Measurements from ENCODE around the gene WDR41.
"Not testable (repeated sequence)": the region's sequence is repeated elsewhere in the genome, so short reads cannot be mapped to it uniquely, and the experiment has no call there.

The WDR41 gene

DNA sequence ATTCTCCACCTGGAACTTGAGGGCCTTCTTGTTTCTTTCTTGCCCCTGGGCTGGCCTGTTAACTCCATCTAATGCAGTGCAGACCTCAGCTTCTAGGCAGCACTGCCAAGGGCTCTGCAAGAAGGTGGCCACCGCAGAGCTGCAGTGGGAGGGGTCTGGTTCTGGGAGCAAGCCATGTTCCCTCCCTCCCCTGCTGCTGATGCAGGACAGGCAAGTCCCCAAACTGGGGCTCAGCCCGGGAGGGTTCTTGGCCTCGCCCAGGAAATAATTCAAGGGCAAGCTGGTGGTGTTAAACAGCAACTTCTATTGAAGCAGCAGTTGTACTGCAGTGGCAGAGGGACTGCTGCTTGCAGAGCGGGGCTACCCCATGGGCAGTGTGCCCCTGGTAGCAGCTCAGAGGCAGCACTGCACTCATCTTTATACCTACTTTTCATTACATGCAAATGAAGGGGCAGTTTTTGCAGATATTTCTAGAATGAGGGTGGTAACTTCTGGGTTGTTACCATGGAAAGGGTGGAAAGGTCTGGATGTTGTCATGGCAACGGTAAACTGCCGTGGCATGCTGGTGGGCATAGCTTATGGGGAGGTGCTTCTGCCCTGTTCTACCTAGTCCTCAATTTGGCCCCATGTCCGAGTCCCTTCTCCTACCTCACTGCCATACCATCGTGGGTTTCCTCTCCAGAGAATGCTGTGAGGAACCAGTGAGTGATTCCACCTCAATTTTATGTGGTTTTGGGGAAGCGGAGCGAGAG lies 82.1 kb downstream of the WDR41 start:
- in situ Hi-C loops (cut with MboI; ENCODE audit: low sequenced_read_pairs), result no loop called here

DNA sequence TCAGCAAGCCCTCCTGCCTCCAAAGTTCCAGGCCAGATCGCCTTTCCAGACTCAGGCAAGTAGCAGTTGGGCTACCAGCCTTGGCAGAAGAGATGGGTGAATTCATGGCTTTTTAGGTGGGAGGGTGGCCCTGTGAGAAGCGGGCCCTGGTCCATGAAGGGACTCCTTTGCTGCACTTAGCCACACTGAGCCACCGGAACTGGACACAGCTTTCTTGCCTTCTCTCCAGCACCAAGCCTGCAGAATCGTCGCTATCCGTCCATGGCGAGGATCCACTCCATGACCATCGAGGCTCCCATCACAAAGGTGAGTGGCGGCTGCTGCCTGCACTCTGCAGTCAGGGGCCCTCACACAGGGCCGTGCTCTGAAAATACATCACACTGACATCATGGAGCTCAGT lies 85.0 kb downstream of the WDR41 start:
- in situ Hi-C loops (cut with MboI; ENCODE audit: low sequenced_read_pairs), result no loop called here

DNA sequence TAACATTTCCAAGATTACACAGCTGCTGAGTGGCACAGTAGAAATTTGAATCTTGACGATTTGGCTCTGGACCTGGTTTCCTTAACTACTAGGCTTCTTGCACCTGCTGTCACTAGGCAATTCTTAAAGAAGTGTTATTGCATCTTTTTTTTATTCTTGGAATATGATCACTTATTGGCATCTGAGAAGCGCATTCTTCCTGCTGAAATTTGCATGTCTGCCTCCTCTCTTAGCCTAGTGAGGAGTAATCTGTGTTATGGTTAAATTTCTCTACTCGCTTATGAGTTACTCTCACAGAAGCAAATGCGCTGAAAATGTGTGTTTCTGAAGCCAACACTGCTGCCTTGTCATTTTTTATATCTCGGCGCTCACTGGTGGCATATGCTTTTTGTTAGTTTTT lies 89.3 kb downstream of the WDR41 start:
- in situ Hi-C loops (cut with MboI; ENCODE audit: low sequenced_read_pairs), result no loop called here

DNA sequence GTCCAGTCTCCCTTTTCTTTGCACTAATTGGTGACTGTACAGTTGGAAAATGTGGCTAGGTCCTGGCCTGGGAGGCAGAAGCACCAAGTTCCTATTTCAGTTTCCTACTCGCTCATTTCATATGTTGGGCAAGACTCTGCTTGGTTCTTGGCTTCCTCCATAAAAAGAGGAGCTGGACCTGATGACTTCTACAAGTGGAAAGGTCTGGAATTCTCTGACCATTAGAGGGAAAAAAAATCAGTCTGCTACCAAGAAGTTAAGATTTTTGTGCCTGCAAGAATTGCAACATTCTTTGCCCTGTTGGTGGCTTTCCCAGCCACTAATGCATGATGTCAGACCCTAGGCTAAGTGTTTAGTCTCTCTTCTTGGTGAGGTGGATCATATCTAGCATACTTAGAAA lies 91.5 kb downstream of the WDR41 start:
- in situ Hi-C loops (cut with MboI; ENCODE audit: low sequenced_read_pairs), result no loop called here

- in situ Hi-C loops (cut with MboI; ENCODE audit: low sequenced_read_pairs), result no loop called here
Observed at GRCh38 chr5:77398896-77399295, 93.2 kb downstream of the WDR41 start.

DNA sequence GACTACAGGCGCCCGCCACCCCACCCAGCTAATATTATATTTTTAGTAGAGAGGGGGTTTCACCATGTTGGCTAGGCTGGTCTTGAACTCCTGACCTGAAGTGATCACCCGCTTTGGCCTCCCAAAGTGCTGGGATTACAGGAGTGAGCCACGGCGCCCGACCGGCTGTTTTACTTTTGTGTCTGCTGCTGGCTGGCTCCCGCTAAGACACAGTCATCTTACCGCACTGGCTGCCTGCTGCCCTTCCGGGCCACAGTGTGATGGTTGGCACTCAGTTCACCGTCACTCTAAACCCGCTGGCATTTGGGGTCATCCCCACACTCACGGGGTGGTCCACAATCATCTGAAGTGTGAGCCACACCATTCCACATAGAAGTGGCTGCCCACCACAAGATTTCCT lies 93.7 kb downstream of the WDR41 start:
- in situ Hi-C loops (cut with MboI; ENCODE audit: low sequenced_read_pairs), result no loop called here

DNA sequence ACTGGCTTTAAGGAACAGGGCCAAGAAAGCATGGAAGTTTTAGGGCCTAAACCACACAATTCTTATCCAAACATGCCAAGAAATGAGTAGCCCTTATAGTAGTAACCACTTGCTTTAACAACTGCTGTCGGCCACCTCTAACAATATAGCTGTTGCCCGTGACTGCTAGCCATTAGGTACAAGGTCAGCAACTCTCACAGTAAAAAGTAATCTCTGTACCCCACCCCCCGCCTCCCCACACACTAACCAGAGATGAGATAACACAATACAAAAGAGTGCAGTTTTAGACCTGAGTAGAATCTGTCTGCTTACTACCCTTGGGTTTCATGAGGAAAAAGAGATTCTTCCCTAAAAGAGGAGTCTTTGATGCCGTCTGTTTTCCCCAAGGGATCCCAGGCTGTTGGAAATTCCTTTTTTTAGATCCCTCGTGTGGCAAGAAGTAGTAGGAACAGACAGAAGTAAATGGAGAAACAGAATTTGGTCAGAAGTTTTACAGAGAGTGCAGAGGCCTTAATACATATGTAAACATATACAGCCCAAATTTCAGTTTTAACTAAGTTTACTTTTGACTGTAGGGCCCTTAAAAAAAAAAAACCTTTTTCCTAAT lies 94.3 kb downstream of the WDR41 start:
- in situ Hi-C loops (cut with MboI; ENCODE audit: low sequenced_read_pairs), result no loop called here

- in situ Hi-C loops (cut with MboI; ENCODE audit: low sequenced_read_pairs), result no loop called here
Observed at GRCh38 chr5:77396017-77396416, 96.1 kb downstream of the WDR41 start.

GRCh38 chr5:77394064-77394715 lies 97.9 kb downstream of the WDR41 start:
- in situ Hi-C loops (cut with MboI; ENCODE audit: low sequenced_read_pairs), result no loop called here

DNA sequence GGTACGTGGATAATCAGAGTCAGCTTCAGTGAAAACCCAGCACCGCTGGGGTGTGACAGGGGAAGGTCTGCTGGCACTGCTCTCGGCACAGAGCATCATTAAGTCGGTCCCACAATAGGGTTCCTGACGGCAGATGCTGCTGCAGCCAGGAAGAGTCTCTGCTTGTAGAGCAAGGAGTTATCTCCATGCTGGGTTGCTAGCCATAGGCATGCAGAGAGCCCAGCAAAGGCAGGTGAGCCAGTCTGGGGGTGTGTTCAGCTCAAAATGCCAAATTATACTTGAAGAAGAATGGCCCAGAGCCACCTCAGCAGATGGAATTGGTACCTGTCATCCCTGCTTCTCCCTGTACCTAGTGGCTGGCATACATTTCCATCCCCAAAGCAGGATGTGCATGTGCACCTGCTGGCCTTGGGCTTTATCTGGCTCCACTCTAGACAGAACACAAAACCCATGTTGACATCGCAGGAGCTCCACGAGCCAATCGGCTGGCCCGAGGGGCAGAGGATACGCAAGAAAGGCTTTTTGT lies 100.8 kb downstream of the WDR41 start:
- in situ Hi-C loops (cut with MboI; ENCODE audit: low sequenced_read_pairs), result no loop called here

DNA sequence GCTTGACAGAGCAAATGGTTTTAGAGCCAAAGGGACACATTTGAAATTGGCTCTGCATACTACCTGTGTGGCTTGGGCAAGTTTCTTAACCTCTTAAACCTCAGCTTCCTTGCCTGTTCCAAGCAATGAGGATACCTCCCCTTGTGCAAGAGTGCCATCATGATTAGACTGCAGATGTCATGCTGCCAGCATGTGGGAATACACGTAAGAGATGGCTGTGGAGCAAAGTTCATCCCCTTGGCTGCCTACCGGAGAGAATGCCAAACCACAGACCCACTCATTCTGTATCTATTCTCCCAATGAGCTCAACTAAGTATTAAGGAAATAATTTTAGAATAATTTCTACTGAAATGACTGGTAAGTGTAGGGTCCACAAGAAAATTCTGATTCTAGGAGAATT lies 101.3 kb downstream of the WDR41 start:
- in situ Hi-C loops (cut with MboI; ENCODE audit: low sequenced_read_pairs), result no loop called here

DNA sequence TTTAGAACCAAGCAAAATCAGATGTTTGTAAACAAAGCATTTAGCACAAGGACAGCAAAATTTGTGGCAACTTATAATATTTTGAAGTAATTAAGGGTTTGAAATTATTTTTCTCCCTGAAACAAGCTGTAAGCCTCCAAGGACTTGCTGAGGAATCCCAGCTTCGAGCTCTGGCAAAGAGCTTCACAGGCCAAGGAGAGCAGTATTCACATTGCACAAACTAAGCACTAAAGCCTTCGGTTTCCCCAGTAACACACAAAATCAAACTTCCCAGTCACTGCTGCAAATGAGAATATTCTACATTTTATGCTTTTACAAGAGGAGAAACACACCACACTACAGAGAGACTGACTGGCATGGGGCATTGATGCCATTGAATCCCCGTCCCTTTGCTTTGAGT lies 101.9 kb downstream of the WDR41 start:
- in situ Hi-C loops (cut with MboI; ENCODE audit: low sequenced_read_pairs), result no loop called here

DNA sequence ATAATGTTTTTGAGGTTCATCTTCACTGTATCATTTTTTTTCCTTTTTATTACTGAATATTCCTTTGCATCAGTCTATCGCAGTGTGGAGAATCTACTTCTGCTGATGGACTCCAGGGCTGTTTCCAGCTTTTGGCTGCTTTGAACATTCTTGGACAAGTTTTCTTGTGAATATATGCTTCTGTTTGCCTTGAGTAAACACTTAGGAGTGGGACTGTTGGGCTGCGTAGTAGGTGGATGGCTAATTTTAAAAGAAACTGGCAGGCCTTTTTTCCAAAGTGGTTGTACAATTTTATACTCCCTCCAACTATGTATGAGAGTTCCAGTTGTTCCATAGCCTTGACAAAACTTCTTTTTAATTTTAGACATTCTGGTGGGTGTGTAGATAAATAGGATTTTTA lies 102.4 kb downstream of the WDR41 start:
- in situ Hi-C loops (cut with MboI; ENCODE audit: low sequenced_read_pairs), result no loop called here

DNA sequence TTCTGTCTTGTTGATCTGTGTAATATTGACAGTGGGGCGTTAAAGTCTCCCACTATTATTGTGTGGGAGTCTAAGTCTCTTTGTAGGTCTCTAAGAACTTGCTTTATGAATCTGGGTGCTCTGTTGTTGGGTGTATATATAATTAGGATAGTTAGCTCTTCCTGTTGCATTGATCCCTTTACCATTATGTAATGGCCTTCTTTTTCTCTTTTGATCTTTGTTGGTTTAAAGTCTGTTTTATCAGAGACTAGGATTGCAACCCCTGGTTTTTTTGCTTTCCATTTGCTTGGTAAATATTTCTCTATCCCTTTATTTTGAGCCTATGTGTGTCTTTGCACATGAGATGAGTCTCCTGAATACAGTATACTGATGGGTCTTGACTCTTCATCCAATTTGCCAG lies 105.8 kb downstream of the WDR41 start:
- in situ Hi-C loops (cut with MboI; ENCODE audit: low sequenced_read_pairs), result not testable (repeated sequence)

GRCh38 chr5:77383336-77383735 lies 108.8 kb downstream of the WDR41 start:
- in situ Hi-C loops (cut with MboI; ENCODE audit: low sequenced_read_pairs), result not testable (repeated sequence)
